SK-N-SH treated with all-trans-retinoic acid at 6 μM for 48 hours (cell line): Measurements from ENCODE around the gene GPBAR1.

Experiments
- ATAC-seq: fragments of 200-7000 bp; cut with Tn5 transposase; 3 replicates; pipeline ENCODE4 v1.9.1; 2020; ENCODE audit warnings: mild to moderate bottlenecking, moderate library complexity
- ARNTL ChIP-seq: fragments of 450-650 bp; formaldehyde crosslinking; IDR thresholded peaks from 2 replicates; pipeline ENCODE4 v1.5.0; 2020; ENCODE audit warnings: low read depth, mild to moderate bottlenecking, moderate library complexity, borderline replicate concordance
- BACH2 ChIP-seq: fragments of 250-450 bp; sonication (Bioruptor Pico); IDR thresholded peaks from 2 replicates; pipeline ENCODE4 v1.9.0; 2021; ENCODE audit warnings: mild to moderate bottlenecking, borderline replicate concordance
- CREB5 ChIP-seq: fragments of 250-450 bp; sonication (Bioruptor Pico); IDR thresholded peaks from 2 replicates; pipeline ENCODE4 v1.5.1; 2020; ENCODE audit warnings: low read depth, mild to moderate bottlenecking, moderate library complexity
- CSDC2 ChIP-seq: fragments of 250-450 bp; sonication (Bioruptor Pico); IDR thresholded peaks from 2 replicates; pipeline ENCODE4 v1.5.0; 2020; ENCODE audit warnings: mild to moderate bottlenecking, moderate library complexity
- CSRNP3 ChIP-seq: fragments of 250-450 bp; sonication (Bioruptor Pico); IDR thresholded peaks from 2 replicates; pipeline ENCODE4 v1.5.1; 2021; ENCODE audit warnings: mild to moderate bottlenecking, moderate library complexity
- ESRRG ChIP-seq: fragments of 250-450 bp; sonication (Bioruptor Pico); IDR thresholded peaks from 2 replicates; pipeline ENCODE4 v1.6.1; 2021; ENCODE audit warnings: mild to moderate bottlenecking
- GLIS3 ChIP-seq: fragments of 250-450 bp; sonication (Bioruptor Pico); IDR thresholded peaks from 2 replicates; pipeline ENCODE4 v1.5.0; 2020; ENCODE audit warnings: mild to moderate bottlenecking, moderate library complexity
- ISL1 ChIP-seq: fragments of 250-450 bp; sonication (Bioruptor Pico); IDR thresholded peaks from 2 replicates; pipeline ENCODE4 v2.1.2; 2022; ENCODE audit warnings: mild to moderate bottlenecking, moderate library complexity
- PATZ1 ChIP-seq: fragments of 250-450 bp; sonication (Bioruptor Pico); IDR thresholded peaks from 2 replicates; pipeline ENCODE4 v1.8.0; 2020; ENCODE audit warnings: mild to moderate bottlenecking, moderate library complexity, borderline replicate concordance
- POU6F1 ChIP-seq: fragments of 250-450 bp; sonication (Bioruptor Pico); IDR thresholded peaks from 2 replicates; pipeline ENCODE4 v1.8.0; 2021; ENCODE audit warnings: low read depth, mild to moderate bottlenecking, moderate library complexity, borderline replicate concordance
- PPARA ChIP-seq: fragments of 250-450 bp; sonication (Bioruptor Pico); IDR thresholded peaks from 2 replicates; pipeline ENCODE4 v1.5.0; 2020; ENCODE audit warnings: mild to moderate bottlenecking, borderline replicate concordance
- SNAI2 ChIP-seq: fragments of 250-450 bp; sonication (Bioruptor Pico); IDR thresholded peaks from 2 replicates; pipeline ENCODE4 v1.5.0; 2020; ENCODE audit warnings: mild to moderate bottlenecking, moderate library complexity
- TCF4 ChIP-seq: fragments of 250-450 bp; sonication (Bioruptor Pico); IDR thresholded peaks from 2 replicates; pipeline ENCODE4 v1.8.0; 2021; ENCODE audit warnings: mild to moderate bottlenecking, moderate library complexity, borderline replicate concordance
- TSHZ2 ChIP-seq: fragments of 250-450 bp; sonication (Bioruptor Pico); IDR thresholded peaks from 2 replicates; pipeline ENCODE4 v1.5.0; 2020; ENCODE audit warnings: mild to moderate bottlenecking, moderate library complexity
- ZC3H10 ChIP-seq: fragments of 250-450 bp; sonication (Bioruptor Pico); IDR thresholded peaks from 2 replicates; pipeline ENCODE4 v1.5.1; 2021; ENCODE audit warnings: mild to moderate bottlenecking, moderate library complexity
- ZFP3 ChIP-seq: fragments of 250-450 bp; sonication (Bioruptor Pico); IDR thresholded peaks from 2 replicates; pipeline ENCODE4 v1.5.0; 2020; ENCODE audit warnings: mild to moderate bottlenecking, moderate library complexity
- ZFP30 ChIP-seq: fragments of 450-650 bp; formaldehyde crosslinking; IDR thresholded peaks from 2 replicates; pipeline ENCODE4 v1.5.0; 2022; ENCODE audit warnings: mild to moderate bottlenecking, moderate library complexity
- ZNF565 ChIP-seq: fragments of 450-650 bp; formaldehyde crosslinking; conservative IDR thresholded peaks from 2 replicates; pipeline ENCODE4 v1.5.0; 2020; ENCODE audit warnings: low read depth, mild to moderate bottlenecking, moderate library complexity
- ZNF8 ChIP-seq: fragments of 450-650 bp; formaldehyde crosslinking; IDR thresholded peaks from 2 replicates; pipeline ENCODE4 v1.5.0; 2020; ENCODE audit warnings: mild to moderate bottlenecking, moderate library complexity

The GPBAR1 gene

GRCh38 chr2:218253232-218253625, 7.6 kb upstream of the GPBAR1 start:
- no peak for TF ChIP-seq ZFP30 (CRISPR knock-in tag)
- TF ChIP-seq PATZ1 (CRISPR knock-in tag) = no peak
- no peak for TF ChIP-seq ZC3H10
- TF ChIP-seq ESRRG (CRISPR knock-in tag) = no peak
- TF ChIP-seq ZFP3 (CRISPR knock-in tag) = no peak
- ATAC-seq = no peak

GRCh38 chr2:218255446-218255845, 5.4 kb upstream of the GPBAR1 start:
- no peak for ATAC-seq
- TF ChIP-seq SNAI2 (CRISPR knock-in tag) (no peak), BACH2 (CRISPR knock-in tag) (no peak), CREB5 (CRISPR knock-in tag) (no peak), PATZ1 (CRISPR knock-in tag) (no peak), TCF4 (CRISPR knock-in tag) (no peak), ZNF8 (CRISPR knock-in tag) (no peak), POU6F1 (CRISPR knock-in tag) (no peak), ARNTL (CRISPR knock-in tag) (no peak), ZC3H10 (no peak), GLIS3 (CRISPR knock-in tag) (no peak)

- TF ChIP-seq SNAI2 (CRISPR knock-in tag) (no peak), GLIS3 (CRISPR knock-in tag) (no peak), TCF4 (CRISPR knock-in tag) (no peak), ZNF8 (CRISPR knock-in tag) (no peak), TSHZ2 (CRISPR knock-in tag) (no peak), ZC3H10 (no peak), PPARA (CRISPR knock-in tag) (no peak), POU6F1 (CRISPR knock-in tag) (no peak), CSDC2 (CRISPR knock-in tag) (no peak), PATZ1 (CRISPR knock-in tag) (no peak), ARNTL (CRISPR knock-in tag) (no peak), CSRNP3 (no peak), ISL1 (CRISPR knock-in tag) (no peak), BACH2 (CRISPR knock-in tag) (no peak), ZNF565 (CRISPR knock-in tag) (no peak), ZFP3 (CRISPR knock-in tag) (no peak)
- ATAC-seq = no peak
Observed at GRCh38 chr2:218256612-218257350, 4.0 kb upstream of the GPBAR1 start.
